Neural cell (in vitro differentiated cells): ENCODE data around the gene GRIK3. TPM values are rescaled to one million over a fixed set of nuclear protein-coding genes. Genes with fewer than 3 reads are reported as not detected.

Experiments
- H2AFZ ChIP-seq: fragments of 200-600, 300-800 bp; sonication (generic), shearing (Covaris generic); 2 replicates; pipeline ENCODE4 v1.6.0; 2014; ENCODE audit warnings: low read depth, mild to moderate bottlenecking, antibody characterized with exemption, low read length, moderate library complexity
- H3F3A ChIP-seq: fragments of 200-600 bp; shearing (Covaris generic); 2 replicates; pipeline ENCODE4 v1.6.1; 2016; ENCODE audit warnings: mild to moderate bottlenecking, moderate library complexity, mixed read lengths, antibody characterized with exemption, low read length; ENCODE audit not compliant: insufficient read depth, poor library complexity, severe bottlenecking
- H3K27ac ChIP-seq: fragments of 200-600, 300-800 bp; sonication (generic), shearing (Covaris generic); 2 replicates; pipeline ENCODE4 v1.5.1; 2014; ENCODE audit warnings: mild to moderate bottlenecking, low read length, moderate library complexity
- H3K27me3 ChIP-seq: fragments of 300-800, 200-600 bp; sonication (generic), shearing (Covaris generic); 2 replicates; pipeline ENCODE4 v1.6.0; 2014; ENCODE audit warnings: mild to moderate bottlenecking, low read depth, low read length, moderate library complexity; ENCODE audit not compliant: insufficient read depth
- H3K36me3 ChIP-seq: fragments of 300-800, 200-600 bp; sonication (generic), shearing (Covaris generic); 2 replicates; pipeline ENCODE4 v1.5.1; 2014; ENCODE audit warnings: mild to moderate bottlenecking, antibody characterized with exemption, low read length, moderate library complexity; ENCODE audit not compliant: insufficient read depth
- H3K4me2 ChIP-seq: fragments of 300-800, 200-600 bp; sonication (generic), shearing (Covaris generic); 2 replicates; pipeline ENCODE4 v1.6.0; 2014; ENCODE audit warnings: mild to moderate bottlenecking, low read length
- H3K4me3 ChIP-seq: fragments of 300-800, 200-600 bp; sonication (generic), shearing (Covaris generic); 2 replicates; pipeline ENCODE4 v1.5.1; 2014; ENCODE audit warnings: mild to moderate bottlenecking, low read length, moderate library complexity
- H3K79me2 ChIP-seq: fragments of 200-600 bp; shearing (Covaris generic); replicated peaks from 2 replicates; pipeline ENCODE4 v1.6.0; 2014; ENCODE audit warnings: mild to moderate bottlenecking, low read length, moderate library complexity; ENCODE audit not compliant: insufficient read depth
- H3K9ac ChIP-seq: fragments of 300-800, 200-600 bp; sonication (generic), shearing (Covaris generic); 2 replicates; pipeline ENCODE4 v1.6.1; 2016; ENCODE audit warnings: mild to moderate bottlenecking, low read length, mixed read lengths
- H3K9me2 ChIP-seq: fragments of 200-600 bp; shearing (Covaris generic); 2 replicates; pipeline ENCODE4 v1.6.1; 2016; ENCODE audit warnings: mild to moderate bottlenecking, low read length, mixed read lengths; ENCODE audit not compliant: insufficient read depth
- H3K9me3 ChIP-seq: fragments of 200-600, 300-800 bp; sonication (generic), shearing (Covaris generic); 2 replicates; pipeline ENCODE4 v1.6.1; 2016; ENCODE audit warnings: mild to moderate bottlenecking, mixed run types, low read length, moderate library complexity, mixed read lengths
- H4K20me1 ChIP-seq: fragments of 200-600 bp; shearing (Covaris generic); 2 replicates; pipeline ENCODE4 v1.6.1; 2016; ENCODE audit warnings: mild to moderate bottlenecking, mixed run types; ENCODE audit not compliant: insufficient read depth
- EZH2 ChIP-seq: fragments of 200-600, 300-800 bp; shearing (Covaris generic), sonication (generic); IDR thresholded peaks from 2 replicates; pipeline ENCODE4 v1.6.1; 2014; ENCODE audit warnings: antibody characterized with exemption, low read length, borderline replicate concordance, mild to moderate bottlenecking; ENCODE audit not compliant: insufficient read depth, poor library complexity, severe bottlenecking
- MXI1 ChIP-seq: fragments of 450-650 bp; conservative IDR thresholded peaks from 2 replicates; pipeline ENCODE4 v1.6.1; 2014; ENCODE audit warnings: antibody characterized with exemption, mild to moderate bottlenecking; ENCODE audit not compliant: poor library complexity, severe bottlenecking
- RAD21 ChIP-seq: fragments of 450-650 bp; conservative IDR thresholded peaks from 2 replicates; pipeline ENCODE4 v1.6.1; 2014; ENCODE audit warnings: antibody characterized with exemption, mild to moderate bottlenecking, moderate library complexity
- TAF1 ChIP-seq: IDR thresholded peaks from 2 replicates; pipeline ENCODE4 v1.6.1; 2012; ENCODE audit warnings: low read depth
- polyA plus RNA-seq: library from polyadenylated mRNA; depleted of rRNA; stranded (reverse); fragments of >200 nt; gene quantifications from 2 replicates; pipeline ENCODE4 v1.2.3, GENCODE V29; 2014
- TF ChIP-seq, protein P1 (sequence below): fragments of 450-650 bp; IDR thresholded peaks from 2 replicates; pipeline ENCODE4 v1.5.1; 2014; ENCODE audit warnings: antibody characterized with exemption, mild to moderate bottlenecking, moderate library complexity; ENCODE audit not compliant: poor library complexity, severe bottlenecking
- TF ChIP-seq, protein P2 (sequence below): IDR thresholded peaks from 2 replicates; pipeline ENCODE4 v1.6.1; 2012; ENCODE audit warnings: borderline replicate concordance

The GRIK3 gene
- polyA plus RNA-seq, 1 donor from 2014 or later, result 5.0 TPM

DNA sequence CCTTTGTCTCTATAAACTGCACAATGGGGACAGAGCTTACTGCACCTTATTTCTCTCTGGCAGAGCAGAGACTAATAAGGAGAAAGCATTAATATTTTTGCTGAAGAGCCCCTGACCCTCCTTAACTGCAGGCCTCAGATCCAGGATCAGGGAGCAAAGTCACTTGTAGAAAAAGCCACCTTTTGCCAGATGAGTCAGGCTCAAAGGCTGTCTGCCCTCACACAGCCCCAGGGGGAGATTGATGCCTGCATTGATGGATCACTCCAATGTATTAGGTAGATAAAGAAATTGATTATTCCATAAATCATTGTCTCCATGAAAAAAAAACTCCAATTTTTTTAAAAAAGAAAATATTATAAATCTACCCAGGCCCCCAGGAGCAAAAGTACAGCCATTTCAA lies 15.8 kb downstream of the GRIK3 start:
- Histone ChIP-seq H3K27me3 (no peaks in the 10 kb centered on the region), H3K79me2 (no peaks in the 10 kb centered on the region), H3K36me3 (no peaks in the 10 kb centered on the region), H3K9ac (no peak overlapping the region), H3K4me2 (no peak overlapping the region), H3K4me3 (no peak overlapping the region), H3K27ac (no peak overlapping the region), H3F3A (no peaks in the 10 kb centered on the region), H2AFZ (no peak overlapping the region), H4K20me1 (no peaks in the 10 kb centered on the region), H3K9me2 (no peaks in the 10 kb centered on the region), H3K9me3 (no peaks in the 10 kb centered on the region)
- TF ChIP-seq, protein P1, sequence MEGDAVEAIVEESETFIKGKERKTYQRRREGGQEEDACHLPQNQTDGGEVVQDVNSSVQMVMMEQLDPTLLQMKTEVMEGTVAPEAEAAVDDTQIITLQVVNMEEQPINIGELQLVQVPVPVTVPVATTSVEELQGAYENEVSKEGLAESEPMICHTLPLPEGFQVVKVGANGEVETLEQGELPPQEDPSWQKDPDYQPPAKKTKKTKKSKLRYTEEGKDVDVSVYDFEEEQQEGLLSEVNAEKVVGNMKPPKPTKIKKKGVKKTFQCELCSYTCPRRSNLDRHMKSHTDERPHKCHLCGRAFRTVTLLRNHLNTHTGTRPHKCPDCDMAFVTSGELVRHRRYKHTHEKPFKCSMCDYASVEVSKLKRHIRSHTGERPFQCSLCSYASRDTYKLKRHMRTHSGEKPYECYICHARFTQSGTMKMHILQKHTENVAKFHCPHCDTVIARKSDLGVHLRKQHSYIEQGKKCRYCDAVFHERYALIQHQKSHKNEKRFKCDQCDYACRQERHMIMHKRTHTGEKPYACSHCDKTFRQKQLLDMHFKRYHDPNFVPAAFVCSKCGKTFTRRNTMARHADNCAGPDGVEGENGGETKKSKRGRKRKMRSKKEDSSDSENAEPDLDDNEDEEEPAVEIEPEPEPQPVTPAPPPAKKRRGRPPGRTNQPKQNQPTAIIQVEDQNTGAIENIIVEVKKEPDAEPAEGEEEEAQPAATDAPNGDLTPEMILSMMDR, result no peak
- TF ChIP-seq MXI1, result no peak
- TF ChIP-seq RAD21, result no peak
- TF ChIP-seq, protein P2, sequence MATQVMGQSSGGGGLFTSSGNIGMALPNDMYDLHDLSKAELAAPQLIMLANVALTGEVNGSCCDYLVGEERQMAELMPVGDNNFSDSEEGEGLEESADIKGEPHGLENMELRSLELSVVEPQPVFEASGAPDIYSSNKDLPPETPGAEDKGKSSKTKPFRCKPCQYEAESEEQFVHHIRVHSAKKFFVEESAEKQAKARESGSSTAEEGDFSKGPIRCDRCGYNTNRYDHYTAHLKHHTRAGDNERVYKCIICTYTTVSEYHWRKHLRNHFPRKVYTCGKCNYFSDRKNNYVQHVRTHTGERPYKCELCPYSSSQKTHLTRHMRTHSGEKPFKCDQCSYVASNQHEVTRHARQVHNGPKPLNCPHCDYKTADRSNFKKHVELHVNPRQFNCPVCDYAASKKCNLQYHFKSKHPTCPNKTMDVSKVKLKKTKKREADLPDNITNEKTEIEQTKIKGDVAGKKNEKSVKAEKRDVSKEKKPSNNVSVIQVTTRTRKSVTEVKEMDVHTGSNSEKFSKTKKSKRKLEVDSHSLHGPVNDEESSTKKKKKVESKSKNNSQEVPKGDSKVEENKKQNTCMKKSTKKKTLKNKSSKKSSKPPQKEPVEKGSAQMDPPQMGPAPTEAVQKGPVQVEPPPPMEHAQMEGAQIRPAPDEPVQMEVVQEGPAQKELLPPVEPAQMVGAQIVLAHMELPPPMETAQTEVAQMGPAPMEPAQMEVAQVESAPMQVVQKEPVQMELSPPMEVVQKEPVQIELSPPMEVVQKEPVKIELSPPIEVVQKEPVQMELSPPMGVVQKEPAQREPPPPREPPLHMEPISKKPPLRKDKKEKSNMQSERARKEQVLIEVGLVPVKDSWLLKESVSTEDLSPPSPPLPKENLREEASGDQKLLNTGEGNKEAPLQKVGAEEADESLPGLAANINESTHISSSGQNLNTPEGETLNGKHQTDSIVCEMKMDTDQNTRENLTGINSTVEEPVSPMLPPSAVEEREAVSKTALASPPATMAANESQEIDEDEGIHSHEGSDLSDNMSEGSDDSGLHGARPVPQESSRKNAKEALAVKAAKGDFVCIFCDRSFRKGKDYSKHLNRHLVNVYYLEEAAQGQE, result no peak

DNA sequence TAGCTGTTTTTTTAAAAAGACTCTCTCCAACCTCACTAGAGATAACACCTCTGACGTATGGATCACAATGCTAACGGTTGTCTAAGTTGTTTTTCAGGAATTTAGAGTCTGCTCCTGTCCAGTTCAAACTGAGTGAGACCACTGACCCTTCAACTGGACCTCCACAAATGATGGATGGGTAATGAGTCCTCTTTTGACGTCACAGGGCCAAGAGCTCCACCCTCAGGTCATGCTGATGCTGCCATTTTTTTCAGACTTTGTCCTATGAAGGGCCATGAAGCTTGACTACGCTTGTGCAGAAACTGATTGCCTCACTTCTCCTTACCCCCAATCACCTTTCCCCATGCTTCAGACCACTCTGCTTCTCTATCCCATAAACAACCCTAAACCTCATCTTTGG lies 16.6 kb downstream of the GRIK3 start:
- Histone ChIP-seq H3K9ac (no peak overlapping the region), H3K36me3 (no peaks in the 10 kb centered on the region), H3F3A (no peaks in the 10 kb centered on the region), H3K4me3 (no peak overlapping the region), H2AFZ (no peak overlapping the region), H3K27ac (no peak overlapping the region), H3K9me3 (no peaks in the 10 kb centered on the region), H3K4me2 (no peak overlapping the region), H3K79me2 (no peaks in the 10 kb centered on the region), H3K9me2 (no peaks in the 10 kb centered on the region), H4K20me1 (no peaks in the 10 kb centered on the region), H3K27me3 (no peaks in the 10 kb centered on the region)
- TF ChIP-seq EZH2, result no peak

DNA sequence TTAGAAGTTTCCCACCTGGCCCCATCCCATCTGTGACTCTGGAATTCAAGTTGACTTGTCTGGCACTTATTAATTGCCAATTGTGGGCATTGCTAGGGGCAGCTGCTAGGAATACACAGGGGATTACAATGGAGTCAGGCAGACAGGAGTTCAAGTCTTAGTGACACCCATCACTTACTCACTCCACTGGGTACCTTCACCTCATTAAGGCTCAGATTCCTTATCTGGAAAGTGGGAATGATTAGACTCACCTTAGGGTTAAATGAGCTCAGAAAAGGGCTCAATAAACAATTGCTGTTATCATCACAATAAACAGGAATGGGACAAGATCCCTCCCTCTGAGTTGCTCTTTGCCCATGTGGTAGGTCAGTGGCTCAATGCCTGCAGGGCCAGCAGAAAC lies 18.2 kb downstream of the GRIK3 start:
- H3K27me3 ChIP-seq, result no peaks in the 10 kb centered on the region
- H3K9me2 ChIP-seq, result no peaks in the 10 kb centered on the region
- no peak overlapping the region for H3K9ac ChIP-seq
- TF ChIP-seq TAF1, result no peak
- no peak overlapping the region for H3K4me3 ChIP-seq
- H3K9me3 ChIP-seq, result no peaks in the 10 kb centered on the region
- H2AFZ ChIP-seq, result no peak overlapping the region
- no peaks in the 10 kb centered on the region for H3K36me3 ChIP-seq
- no peaks in the 10 kb centered on the region for H3K79me2 ChIP-seq
- no peaks in the 10 kb centered on the region for H4K20me1 ChIP-seq
- H3K4me2 ChIP-seq, result no peak overlapping the region
- H3K27ac ChIP-seq, result no peak overlapping the region
- H3F3A ChIP-seq, result no peaks in the 10 kb centered on the region
